Uterus (tissue), 2 donors: ENCODE measurements around the gene ZMPSTE24.

ENCODE experiments used
- POLR2A ChIP-seq, 2 donors: fragments of 450-650 bp; IDR thresholded peaks; one replicate each; pipeline ENCODE4 v1.6.1; 2016; ENCODE audit warnings: antibody characterized with exemption in 2 of 2, mild to moderate bottlenecking in 1 of 2, moderate library complexity in 1 of 2
- TF ChIP-seq, protein P1 (sequence below), 4 experiments: fragments of 200-600 bp in 2 of 4; fragments of 450-650 bp in 2 of 4; sonication (generic) in 2 of 4; IDR thresholded peaks; one replicate each; pipeline ENCODE4 v1.5.1; 2016 to 2019; ENCODE audit warnings: antibody characterized with exemption in 4 of 4, mild to moderate bottlenecking in 2 of 4, moderate library complexity in 1 of 4

DNA sequence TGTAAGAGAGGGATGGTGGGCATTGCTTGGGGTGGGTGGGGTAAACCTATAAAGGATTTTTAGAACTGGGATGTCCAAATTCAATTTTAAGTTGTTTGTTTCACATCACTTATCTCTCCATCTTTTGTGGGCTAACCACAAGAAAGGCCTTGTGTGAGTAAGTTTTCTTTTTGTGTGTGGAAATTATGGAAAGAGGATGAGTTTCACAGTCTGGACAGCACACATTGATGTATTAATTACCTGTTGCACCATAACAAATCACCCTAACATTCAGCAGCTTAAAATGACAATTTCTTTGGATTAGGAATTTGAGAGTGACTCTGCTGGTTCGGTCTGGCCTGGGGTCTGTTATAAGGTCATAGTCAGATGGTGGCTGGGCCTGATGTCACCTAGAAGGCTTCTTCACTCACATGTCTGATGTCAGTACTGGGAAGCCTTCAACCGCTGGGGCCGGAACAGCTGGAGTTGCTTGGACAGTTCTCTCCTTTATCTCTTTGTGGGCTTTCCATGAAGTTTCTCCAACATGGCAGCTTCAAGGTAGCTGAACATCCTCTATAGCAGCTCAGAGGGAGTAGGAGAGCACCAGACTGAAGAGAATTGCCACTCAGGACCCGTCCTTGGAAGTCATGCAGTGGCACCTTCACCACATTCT lies 61.1 kb downstream of the ZMPSTE24 start:
- TF ChIP-seq POLR2A (IDR thresholded peaks at IDR 0.05), result no peak
- TF ChIP-seq, protein P1, sequence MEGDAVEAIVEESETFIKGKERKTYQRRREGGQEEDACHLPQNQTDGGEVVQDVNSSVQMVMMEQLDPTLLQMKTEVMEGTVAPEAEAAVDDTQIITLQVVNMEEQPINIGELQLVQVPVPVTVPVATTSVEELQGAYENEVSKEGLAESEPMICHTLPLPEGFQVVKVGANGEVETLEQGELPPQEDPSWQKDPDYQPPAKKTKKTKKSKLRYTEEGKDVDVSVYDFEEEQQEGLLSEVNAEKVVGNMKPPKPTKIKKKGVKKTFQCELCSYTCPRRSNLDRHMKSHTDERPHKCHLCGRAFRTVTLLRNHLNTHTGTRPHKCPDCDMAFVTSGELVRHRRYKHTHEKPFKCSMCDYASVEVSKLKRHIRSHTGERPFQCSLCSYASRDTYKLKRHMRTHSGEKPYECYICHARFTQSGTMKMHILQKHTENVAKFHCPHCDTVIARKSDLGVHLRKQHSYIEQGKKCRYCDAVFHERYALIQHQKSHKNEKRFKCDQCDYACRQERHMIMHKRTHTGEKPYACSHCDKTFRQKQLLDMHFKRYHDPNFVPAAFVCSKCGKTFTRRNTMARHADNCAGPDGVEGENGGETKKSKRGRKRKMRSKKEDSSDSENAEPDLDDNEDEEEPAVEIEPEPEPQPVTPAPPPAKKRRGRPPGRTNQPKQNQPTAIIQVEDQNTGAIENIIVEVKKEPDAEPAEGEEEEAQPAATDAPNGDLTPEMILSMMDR (IDR thresholded peaks at IDR 0.05), result no peak
